WERI-Rb-1 (cell line): ENCODE measurements around the gene PPP1R3F.

Source experiments
- DNase-seq: peaks from one replicate; pipeline ENCODE4 v3.0.0-alpha.2; 2020
- H3K27ac ChIP-seq: fragments of 250-450 bp; sonication (Bioruptor Pico); 2 replicates; pipeline ENCODE4 v1.5.1; 2020; ENCODE audit warnings: mild to moderate bottlenecking, moderate library complexity
- H3K27me3 ChIP-seq: fragments of 250-450 bp; sonication (Bioruptor Pico); 2 replicates; pipeline ENCODE4 v1.5.1; 2021; ENCODE audit warnings: mild to moderate bottlenecking, low read depth, moderate library complexity; ENCODE audit not compliant: insufficient read depth, severe bottlenecking
- H3K36me3 ChIP-seq: fragments of 250-450 bp; sonication (Bioruptor Pico); 2 replicates; pipeline ENCODE4 v1.5.1; 2020; ENCODE audit warnings: mild to moderate bottlenecking, moderate library complexity
- H3K4me3 ChIP-seq: 2 replicates; pipeline ENCODE4 v1.5.1; 2011; ENCODE audit warnings: low read depth, mild to moderate bottlenecking, control low read depth, low read length
- H3K9me3 ChIP-seq: fragments of 250-450 bp; sonication (Bioruptor Pico); 2 replicates; pipeline ENCODE4 v1.5.1; 2021; ENCODE audit warnings: mild to moderate bottlenecking, moderate library complexity; ENCODE audit not compliant: severe bottlenecking
- CTCF ChIP-seq: IDR thresholded peaks from 2 replicates; pipeline ENCODE4 v1.5.1; 2011; ENCODE audit warnings: low read depth, mild to moderate bottlenecking, control low read depth, inconsistent platforms, low read length

The PPP1R3F gene

GRCh38 chrX:49263631-49264030 lies 6.0 kb upstream of the PPP1R3F start:
- peaks cover 12% of the 10 kb centered on the region for H3K27me3 ChIP-seq

GRCh38 chrX:49264460-49264859 lies 5.1 kb upstream of the PPP1R3F start, which contains the start of gene FOXP3:
TSS of gene FOXP3 (minus strand) at chrX:49264710. CDS start at chrX:49258505, 6,205 bp downstream.
- no peak within 1 kb of the TSS for H3K27ac ChIP-seq
- H3K9me3 ChIP-seq, result no peaks in the 10 kb centered on the region
- peaks cover 13% of the 10 kb centered on the region for H3K27me3 ChIP-seq
- no peaks in the 10 kb centered on the region for H3K36me3 ChIP-seq
- H3K4me3 ChIP-seq, result no peak within 1 kb of the TSS
- no peak for TF ChIP-seq CTCF
- DNase-seq, result no peak

More at GRCh38 chrX:49263631-49264030, 6.0 kb upstream of the PPP1R3F start:
- no peak for DNase-seq
- Histone ChIP-seq H3K27ac (no peak overlapping the region), H3K4me3 (no peak overlapping the region), H3K9me3 (no peaks in the 10 kb centered on the region), H3K36me3 (no peaks in the 10 kb centered on the region)
- TF ChIP-seq CTCF, result no peak

- H3K27ac ChIP-seq, result no peak overlapping the region
- H3K36me3 ChIP-seq, result peaks cover 3% of the 10 kb centered on the region; the same call in 1 of the 2 replicates
- H3K4me3 ChIP-seq, result no peak overlapping the region
- no peaks in the 10 kb centered on the region for H3K9me3 ChIP-seq
- no peak for DNase-seq
- no peak for TF ChIP-seq CTCF
- peaks cover 5% of the 10 kb centered on the region for H3K27me3 ChIP-seq
Measured at GRCh38 chrX:49266523-49267445, 2.8 kb upstream of the PPP1R3F start.

GRCh38 chrX:49268702-49269009 lies 937 bp upstream of the PPP1R3F start:
- DNase-seq, result no peak
- peak overlapping the region; percentile 71 for H3K27ac ChIP-seq
- no peaks in the 10 kb centered on the region for H3K9me3 ChIP-seq
- peak overlapping the region; percentile 48 for H3K4me3 ChIP-seq
- TF ChIP-seq CTCF, result no peak
- peaks cover 7% of the 10 kb centered on the region for H3K27me3 ChIP-seq
- peaks cover 3% of the 10 kb centered on the region; the same call in 1 of the 2 replicates for H3K36me3 ChIP-seq

- TF ChIP-seq CTCF, result no peak
- H3K9me3 ChIP-seq, result no peaks in the 10 kb centered on the region
- peak overlapping the region; percentile 48 for H3K4me3 ChIP-seq
- H3K27me3 ChIP-seq, result peaks cover 9% of the 10 kb centered on the region
- H3K36me3 ChIP-seq, result peaks cover 3% of the 10 kb centered on the region; the same call in 1 of the 2 replicates
- peak overlapping the region; percentile 92 for H3K27ac ChIP-seq
- peak; percentile 96 for DNase-seq
Measured at GRCh38 chrX:49269010-49269766, 405 bp upstream of the PPP1R3F start.
